BE2C (cell line): ENCODE data around the gene GNAO1.

ENCODE experiments used
- DNase-seq: peaks from one replicate; pipeline ENCODE4 v3.0.0-alpha.2; 2020
- H3K27me3 ChIP-seq: fragments of 250-450 bp; sonication (Bioruptor Pico); 2 replicates; pipeline ENCODE4 v1.5.1; 2020; ENCODE audit warnings: mild to moderate bottlenecking
- H3K36me3 ChIP-seq: fragments of 250-450 bp; sonication (Bioruptor Pico); 2 replicates; pipeline ENCODE4 v1.5.1; 2020; ENCODE audit warnings: mild to moderate bottlenecking
- H3K4me1 ChIP-seq: fragments of 250-450 bp; sonication (Bioruptor Pico); 2 replicates; pipeline ENCODE4 v1.5.1; 2020
- H3K4me3 ChIP-seq: 2 replicates; pipeline ENCODE4 v1.5.1; 2011; ENCODE audit warnings: low read depth, low read length
- H3K9me3 ChIP-seq: fragments of 250-450 bp; sonication (Bioruptor Pico); 2 replicates; pipeline ENCODE4 v1.5.1; 2020
- TF ChIP-seq, protein P1 (sequence below): IDR thresholded peaks from 2 replicates; pipeline ENCODE4 v1.5.1; 2012; ENCODE audit warnings: mild to moderate bottlenecking, low read depth, low read length

GNAO1 gene

DNA sequence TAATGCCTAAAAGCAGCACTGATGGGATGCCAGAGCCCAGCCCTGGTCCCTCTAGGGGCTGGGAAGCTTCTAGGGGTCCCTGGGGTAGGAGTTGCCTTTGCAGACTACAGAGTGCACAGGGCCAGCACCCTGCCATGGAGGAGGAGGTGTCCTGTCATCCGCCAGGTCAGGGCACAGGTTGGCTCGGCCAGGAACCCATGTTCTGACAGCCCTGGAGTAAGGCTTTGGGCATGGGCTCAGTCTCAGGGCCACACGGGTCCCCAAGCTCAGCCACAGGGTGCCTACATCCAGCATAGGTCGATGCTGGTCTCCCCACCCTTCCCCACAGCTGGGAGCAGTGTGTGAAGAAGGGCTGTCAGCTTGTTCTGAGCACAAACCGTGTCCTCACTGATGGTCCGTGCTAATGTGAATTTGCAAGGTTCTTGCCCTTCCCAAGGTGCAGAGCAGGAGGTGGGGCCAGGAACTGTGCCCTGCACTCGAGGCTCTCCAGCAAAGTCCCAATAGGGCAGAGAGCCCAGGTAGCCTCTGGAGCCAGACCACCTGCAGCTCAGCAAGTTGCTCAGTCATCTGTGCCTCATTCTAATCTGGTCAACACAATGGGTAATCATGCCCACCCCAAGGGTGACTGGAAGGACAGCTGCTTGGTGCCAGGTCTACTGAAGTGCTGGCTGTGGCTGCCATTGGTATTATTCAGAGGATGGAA, 161.2 kb downstream of the GNAO1 start:
- no peak for DNase-seq
- peaks cover 31% of the 10 kb centered on the region for H3K36me3 ChIP-seq
- TF ChIP-seq, protein P1, sequence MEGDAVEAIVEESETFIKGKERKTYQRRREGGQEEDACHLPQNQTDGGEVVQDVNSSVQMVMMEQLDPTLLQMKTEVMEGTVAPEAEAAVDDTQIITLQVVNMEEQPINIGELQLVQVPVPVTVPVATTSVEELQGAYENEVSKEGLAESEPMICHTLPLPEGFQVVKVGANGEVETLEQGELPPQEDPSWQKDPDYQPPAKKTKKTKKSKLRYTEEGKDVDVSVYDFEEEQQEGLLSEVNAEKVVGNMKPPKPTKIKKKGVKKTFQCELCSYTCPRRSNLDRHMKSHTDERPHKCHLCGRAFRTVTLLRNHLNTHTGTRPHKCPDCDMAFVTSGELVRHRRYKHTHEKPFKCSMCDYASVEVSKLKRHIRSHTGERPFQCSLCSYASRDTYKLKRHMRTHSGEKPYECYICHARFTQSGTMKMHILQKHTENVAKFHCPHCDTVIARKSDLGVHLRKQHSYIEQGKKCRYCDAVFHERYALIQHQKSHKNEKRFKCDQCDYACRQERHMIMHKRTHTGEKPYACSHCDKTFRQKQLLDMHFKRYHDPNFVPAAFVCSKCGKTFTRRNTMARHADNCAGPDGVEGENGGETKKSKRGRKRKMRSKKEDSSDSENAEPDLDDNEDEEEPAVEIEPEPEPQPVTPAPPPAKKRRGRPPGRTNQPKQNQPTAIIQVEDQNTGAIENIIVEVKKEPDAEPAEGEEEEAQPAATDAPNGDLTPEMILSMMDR = no peak
- H3K9me3 ChIP-seq = no peaks in the 10 kb centered on the region
- H3K27me3 ChIP-seq = no peaks in the 10 kb centered on the region
- H3K4me1 ChIP-seq = peaks cover 7% of the 10 kb centered on the region; the same call in 1 of the 2 replicates
- no peak overlapping the region for H3K4me3 ChIP-seq

DNA sequence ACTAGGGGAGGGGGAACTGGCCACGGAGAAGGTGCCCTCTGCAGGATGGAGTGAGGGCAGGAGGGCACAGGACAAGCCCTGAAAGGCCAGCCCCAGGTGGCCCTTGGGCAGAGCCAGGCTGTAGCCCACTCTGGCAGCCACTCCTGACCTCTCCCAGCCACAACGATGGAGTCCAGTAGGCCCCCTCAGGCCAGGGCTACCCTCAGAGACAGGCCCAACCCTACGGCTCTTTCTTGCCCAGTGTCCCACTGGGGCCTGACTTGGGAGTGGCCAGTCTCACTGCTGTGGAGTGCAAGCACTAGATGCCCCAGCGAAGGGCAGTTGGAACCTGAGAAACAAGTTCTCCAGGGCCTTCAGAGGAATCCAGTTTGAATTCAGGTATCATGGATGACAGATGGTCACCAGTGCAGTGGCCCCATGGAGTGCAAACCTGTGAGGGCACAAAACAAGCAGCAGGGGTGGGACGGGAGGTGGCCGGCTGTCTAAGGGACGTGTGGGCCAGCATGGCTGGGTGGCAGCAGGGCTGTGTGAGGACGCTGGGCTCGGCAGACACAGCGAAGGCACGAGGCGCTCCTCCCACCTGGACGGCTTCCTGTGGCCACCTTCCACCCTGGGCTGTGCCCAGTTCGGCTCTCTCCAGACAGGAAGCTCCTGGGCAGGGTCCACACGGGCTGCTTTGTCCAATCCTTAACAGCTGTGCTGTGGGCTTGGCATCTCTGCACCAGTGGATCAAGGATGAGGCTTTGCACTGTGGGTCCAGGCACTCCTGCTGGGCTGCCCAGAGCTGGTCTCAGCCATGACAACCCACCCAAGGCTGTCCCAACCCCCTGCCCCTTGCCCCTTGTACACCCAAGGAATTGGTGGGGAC, 162.0 kb downstream of the GNAO1 start:
- H3K4me1 ChIP-seq = peaks cover 5% of the 10 kb centered on the region; the same call in 1 of the 2 replicates
- DNase-seq = no peak

DNA sequence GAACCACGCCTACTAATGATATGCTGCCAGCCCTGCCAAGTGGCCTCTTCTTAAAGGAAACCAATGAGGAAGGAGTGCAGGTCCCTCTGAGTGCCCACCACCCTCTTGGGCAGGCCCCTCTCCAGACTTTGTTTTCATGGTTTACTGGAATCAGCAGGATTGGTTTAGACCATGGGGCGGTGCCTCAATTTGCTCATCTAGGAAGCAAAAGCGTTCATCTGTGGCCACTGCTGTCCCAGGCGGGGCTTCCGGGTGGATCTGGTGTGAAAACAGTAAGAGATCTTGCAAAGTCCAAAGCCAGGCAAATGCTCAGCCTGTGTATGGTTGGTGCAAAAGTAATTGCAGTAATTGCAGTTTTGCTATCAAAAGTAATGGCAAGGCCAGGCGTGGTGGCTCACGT, 162.7 kb downstream of the GNAO1 start:
- no peak overlapping the region for H3K4me3 ChIP-seq
- H3K4me1 ChIP-seq = peaks cover 4% of the 10 kb centered on the region; the same call in 1 of the 2 replicates
- H3K9me3 ChIP-seq = no peaks in the 10 kb centered on the region
- H3K36me3 ChIP-seq = peaks cover 20% of the 10 kb centered on the region
- TF ChIP-seq, protein P1 = no peak
- H3K27me3 ChIP-seq = no peaks in the 10 kb centered on the region
- no peak for DNase-seq

More for the DNA sequence above, 162.0 kb downstream of the GNAO1 start:
- Histone ChIP-seq H3K9me3 (no peaks in the 10 kb centered on the region), H3K27me3 (no peaks in the 10 kb centered on the region), H3K36me3 (peaks cover 28% of the 10 kb centered on the region), H3K4me3 (no peak overlapping the region)
- TF ChIP-seq, protein P1 = no peak

DNA sequence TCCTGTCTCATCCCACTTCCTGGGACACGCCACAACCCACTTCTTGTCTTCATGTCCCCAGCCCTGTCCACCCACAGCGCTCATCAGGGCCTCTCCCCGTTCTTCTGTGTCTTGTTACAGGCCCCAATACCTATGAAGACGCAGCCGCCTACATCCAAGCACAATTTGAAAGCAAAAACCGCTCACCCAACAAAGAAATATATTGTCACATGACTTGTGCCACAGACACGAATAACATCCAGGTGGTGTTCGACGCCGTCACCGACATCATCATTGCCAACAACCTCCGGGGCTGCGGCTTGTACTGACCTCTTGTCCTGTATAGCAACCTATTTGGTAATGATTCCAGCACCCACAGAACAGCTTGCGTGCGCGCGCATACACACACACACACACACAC, 163.5 kb downstream of the GNAO1 start:
- no peaks in the 10 kb centered on the region for H3K27me3 ChIP-seq
- TF ChIP-seq, protein P1 = no peak
- H3K36me3 ChIP-seq = peaks cover 19% of the 10 kb centered on the region
- DNase-seq = no peak
- no peaks in the 10 kb centered on the region for H3K9me3 ChIP-seq
- peaks cover 4% of the 10 kb centered on the region; the same call in 1 of the 2 replicates for H3K4me1 ChIP-seq
- H3K4me3 ChIP-seq = no peak overlapping the region

DNA sequence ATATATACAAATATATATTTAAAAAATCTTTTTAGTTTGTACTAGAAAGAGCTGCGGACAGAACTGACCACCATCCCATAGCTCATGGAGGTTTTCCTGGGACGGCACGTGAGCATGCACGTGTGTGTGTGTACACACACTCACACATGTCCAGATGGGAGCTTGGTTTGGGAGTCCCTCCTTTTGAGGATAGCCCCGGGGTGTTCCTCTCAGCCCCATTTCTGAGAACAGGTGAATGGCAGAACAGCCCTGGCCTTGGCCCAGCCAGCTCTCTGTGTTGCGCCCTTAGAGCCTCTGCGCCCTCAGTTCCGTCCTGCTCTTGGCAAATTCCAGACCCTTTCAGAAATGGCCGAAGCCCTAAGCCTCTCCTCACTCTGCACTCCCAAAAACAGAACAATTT, 163.9 kb downstream of the GNAO1 start:
- TF ChIP-seq, protein P1 = no peak
- DNase-seq = peak; percentile 6
- Histone ChIP-seq H3K9me3 (no peaks in the 10 kb centered on the region), H3K36me3 (peaks cover 15% of the 10 kb centered on the region), H3K4me3 (no peak overlapping the region), H3K4me1 (peaks cover 4% of the 10 kb centered on the region; the same call in 1 of the 2 replicates), H3K27me3 (no peaks in the 10 kb centered on the region)
